Endothelial cell of umbilical vein (primary cell): Measurements from ENCODE around the gene PCDH15. TPM values are rescaled to one million over a fixed set of nuclear protein-coding genes. Genes with fewer than 3 reads are reported as not detected.

Source experiments
- BruUV-seq: library from RNA; stranded (reverse); fragments of 400-500 nt; replicated peaks from 2 replicates; lab custom pipeline; 2021; lab: Mats Ljungman, UMichigan
- CTCF ChIA-PET: fragments of 300-600, 350-600 bp; sonication (Branson Sonifier 250); formaldehyde crosslinking; loops from one replicate; lab custom pipeline; 2021; ENCODE audit warnings: antibody characterized with exemption, inconsistent platforms; lab: Charles Lee
- POLR2A ChIA-PET: fragments of 300-600, 350-600 bp; sonication (Branson Sonifier 250); formaldehyde crosslinking; loops from one replicate; lab custom pipeline; 2021; ENCODE audit warnings: antibody characterized with exemption, inconsistent platforms; lab: Charles Lee
- DNase-seq: peaks from one replicate; pipeline ENCODE4 v3.0.0-alpha.2; 2011; ENCODE audit warnings: low read depth, low spot score
- FAIRE-seq: peaks from 2 replicates; lab custom pipeline; 2011; peaks lifted over from hg19 to GRCh38; lab: Jason Lieb, UNC
- H2AFZ ChIP-seq: 2 replicates; pipeline ENCODE4 v1.6.0; 2012; ENCODE audit warnings: low read depth, low read length, control low read depth, inconsistent platforms
- H3K27ac ChIP-seq: 2 replicates; pipeline ENCODE4 v1.5.1; 2011; ENCODE audit warnings: low read depth, mild to moderate bottlenecking, control low read depth, low read length, moderate library complexity; ENCODE audit not compliant: insufficient read depth
- H3K27me3 ChIP-seq, 2 experiments: 2 replicates each; pipeline versions ENCODE4 v1.6.0 to v1.6.1; 2011; ENCODE audit warnings: low read length in 2 of 2, mixed read lengths in 1 of 2; ENCODE audit not compliant: control insufficient read depth in 2 of 2, insufficient read depth in 2 of 2
- H3K36me3 ChIP-seq, 2 experiments: 2 replicates in 1 of 2; 3 replicates in 1 of 2; pipeline ENCODE4 v1.5.1; 2011; ENCODE audit warnings: low read length in 2 of 2, mild to moderate bottlenecking in 1 of 2, moderate library complexity in 1 of 2; ENCODE audit not compliant: control insufficient read depth in 2 of 2, insufficient read depth in 2 of 2; ENCODE audit errors: extremely low read depth in 1 of 2
- H3K4me1 ChIP-seq: 3 replicates; pipeline ENCODE4 v1.5.1; 2011; ENCODE audit warnings: mild to moderate bottlenecking, low read length; ENCODE audit not compliant: control insufficient read depth, insufficient read depth; ENCODE audit errors: extremely low read depth
- H3K4me2 ChIP-seq: 2 replicates; pipeline ENCODE4 v1.6.1; 2011; ENCODE audit warnings: low read length, control low read depth, mixed read lengths; ENCODE audit not compliant: insufficient read depth
- H3K4me3 ChIP-seq, 3 experiments: fragments of 200-600 bp in 1 of 3; sonication (generic), shearing (Covaris generic) in 1 of 3; replicated peaks in 1 of 3; 2 replicates each; pipeline ENCODE4 v1.5.1; 2011 to 2016; ENCODE audit warnings: control low read depth in 3 of 3, low read length in 3 of 3, mild to moderate bottlenecking in 2 of 3, inconsistent platforms in 1 of 3, low read depth in 1 of 3, moderate library complexity in 1 of 3; ENCODE audit not compliant: insufficient read depth in 1 of 3
- H3K79me2 ChIP-seq: 2 replicates; pipeline ENCODE4 v1.6.0; 2012; ENCODE audit warnings: low read length, inconsistent platforms; ENCODE audit not compliant: control insufficient read depth, insufficient read depth
- H3K9ac ChIP-seq: replicated peaks from 2 replicates; pipeline ENCODE3; 2011; ENCODE audit warnings: low read length, control low read depth; ENCODE audit not compliant: insufficient read depth; ENCODE audit errors: extremely low read depth
- H3K9me1 ChIP-seq: replicated peaks from 3 replicates; pipeline ENCODE4 v1.6.0; 2011; ENCODE audit warnings: mild to moderate bottlenecking, low read length; ENCODE audit not compliant: control insufficient read depth, insufficient read depth; ENCODE audit errors: extremely low read depth
- H3K9me3 ChIP-seq: replicated peaks from 2 replicates; pipeline ENCODE4 v1.5.1; 2012; ENCODE audit warnings: low read length, inconsistent platforms; ENCODE audit not compliant: control insufficient read depth, insufficient read depth
- H4K20me1 ChIP-seq: replicated peaks from 2 replicates; pipeline ENCODE3; 2011; ENCODE audit warnings: mild to moderate bottlenecking, low read length; ENCODE audit not compliant: control insufficient read depth, insufficient read depth; ENCODE audit errors: extremely low read depth
- CTCF ChIP-seq, 2 donors: IDR thresholded peaks; 1 replicate in 1 of 2; 2 replicates in 1 of 2; pipeline ENCODE4 v1.5.1; 2011; ENCODE audit warnings: low read length in 2 of 2, mild to moderate bottlenecking in 2 of 2, moderate library complexity in 2 of 2, control low read depth in 1 of 2, inconsistent platforms in 1 of 2, low read depth in 1 of 2; ENCODE audit not compliant: insufficient read depth in 1 of 2; ENCODE audit errors: extremely low read depth in 1 of 2
- EZH2 ChIP-seq: IDR thresholded peaks from 2 replicates; pipeline ENCODE4 v1.6.1; 2012; ENCODE audit warnings: borderline replicate concordance, low read depth, mild to moderate bottlenecking, moderate library complexity, low read length, inconsistent platforms; ENCODE audit not compliant: severe bottlenecking
- FOS ChIP-seq: IDR thresholded peaks from 2 replicates; pipeline ENCODE4 v1.6.1; 2011; ENCODE audit warnings: mild to moderate bottlenecking, low read length, moderate library complexity, borderline replicate concordance; ENCODE audit not compliant: insufficient read depth
- GATA2 ChIP-seq: IDR thresholded peaks from 2 replicates; pipeline ENCODE4 v1.7.0; 2011; ENCODE audit warnings: low read depth, mild to moderate bottlenecking, moderate library complexity, mixed read lengths, low read length; ENCODE audit not compliant: insufficient read length, insufficient read depth
- JUN ChIP-seq: IDR thresholded peaks from 2 replicates; pipeline ENCODE4 v1.6.1; 2011; ENCODE audit warnings: borderline replicate concordance, low read depth; ENCODE audit not compliant: insufficient read length, insufficient read depth
- MYC ChIP-seq: IDR thresholded peaks from one replicate; pipeline ENCODE4 v1.6.1; 2011; ENCODE audit warnings: mild to moderate bottlenecking, low read depth, low read length
- POLR2A ChIP-seq: IDR thresholded peaks from 2 replicates; pipeline ENCODE4 v1.6.1; 2012; ENCODE audit warnings: low read depth, mild to moderate bottlenecking, control low read depth, low read length
- POLR2AphosphoS5 ChIP-seq: IDR thresholded peaks from 2 replicates; pipeline ENCODE4 v1.6.1; 2012; ENCODE audit warnings: low read depth, mild to moderate bottlenecking, control low read depth, low read length, moderate library complexity; ENCODE audit not compliant: insufficient read depth
- dilution Hi-C: fragments of 300-500 bp; cut with MboI; formaldehyde crosslinking; loops from one replicate; pipeline ENCODE4 v1.15.0; 2019; ENCODE audit warnings: low sequenced_read_pairs; ENCODE audit not compliant: extremely low pct_ligation_motif_present
- intact Hi-C: fragments of 100-400 bp; cut with micrococcal nuclease; formaldehyde crosslinking; loops from one replicate; pipeline ENCODE4 v1.10.0; 2022
- polyA plus RNA-seq, 4 experiments: library from polyadenylated mRNA; depleted of rRNA in 3 of 4; stranded (reverse) in 3 of 4; unstranded in 1 of 4; fragments of >200 nt; gene quantifications; 2 replicates each; pipeline versions ENCODE4 v1.2.1 to v1.2.3, GENCODE V29; 2011 to 2012; ENCODE audit warnings: missing spikeins in 1 of 4
- total RNA-seq: library from RNA; stranded (reverse); gene quantifications from 2 replicates; pipeline ENCODE4 v1.2.3, GENCODE V29; 2021
- TF ChIP-seq, protein P1 (sequence below): IDR thresholded peaks from 2 replicates; pipeline ENCODE4 v1.6.1; 2011; ENCODE audit not compliant: insufficient read depth, insufficient read length

Gene PCDH15
- total and polyA plus RNA-seq, 2 donors (not counting 3 experiments of a cell fraction or from before 2014, with no cell fraction given) = 0.04 TPM; not detected in 1

DNA sequence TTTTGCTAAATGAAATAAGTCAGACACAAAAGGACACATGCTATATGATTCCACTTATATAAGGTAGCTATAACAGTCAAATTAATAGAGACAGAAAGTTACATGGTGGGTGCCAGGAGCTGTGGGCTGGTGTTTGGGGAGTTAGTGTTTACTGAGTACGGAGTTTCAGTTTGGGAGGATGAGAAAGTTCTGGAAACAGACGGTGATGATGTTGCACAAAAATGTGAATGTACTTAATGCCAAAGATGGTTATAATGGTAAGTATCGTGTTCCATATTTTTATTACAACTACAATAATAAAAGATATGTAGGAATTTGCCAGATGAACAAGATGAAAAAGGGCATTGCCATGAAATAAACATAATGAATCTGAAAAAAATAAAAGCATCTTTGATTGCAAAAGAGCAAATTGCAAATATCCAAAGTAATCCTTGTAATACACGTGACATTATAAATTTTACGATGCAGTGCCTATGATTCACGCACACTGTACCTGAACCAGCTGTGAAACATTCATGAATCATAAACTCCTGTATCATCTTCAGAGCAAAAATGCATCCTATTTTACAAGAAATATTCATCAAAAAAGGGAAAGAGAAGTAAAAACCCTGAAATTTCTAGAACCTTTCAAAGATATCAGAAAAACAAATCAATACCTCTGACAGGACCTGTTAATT, 676.7 kb downstream of the PCDH15 start:
- no peaks in the 10 kb centered on the region for H3K79me2 ChIP-seq
- no peaks in the 10 kb centered on the region for H3K9me3 ChIP-seq
- DNase-seq (no peak), FAIRE-seq (no peak)
- CTCF ChIA-PET = interaction anchor here (1.0 kb wide), 1 partner anchor 9 kb away, joined by 3 read pairs; no protein-coding TSS in a partner anchor
- no peak overlapping the region for H3K9ac ChIP-seq
- H4K20me1 ChIP-seq = no peaks in the 10 kb centered on the region
- no peaks in the 10 kb centered on the region for H3K36me3 ChIP-seq
- H2AFZ ChIP-seq = no peak overlapping the region
- no peaks in the 10 kb centered on the region for H3K9me1 ChIP-seq
- TF ChIP-seq, protein P1, sequence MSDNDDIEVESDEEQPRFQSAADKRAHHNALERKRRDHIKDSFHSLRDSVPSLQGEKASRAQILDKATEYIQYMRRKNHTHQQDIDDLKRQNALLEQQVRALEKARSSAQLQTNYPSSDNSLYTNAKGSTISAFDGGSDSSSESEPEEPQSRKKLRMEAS = no peak
- TF ChIP-seq JUN (no peak), MYC (no peak), POLR2A (no peak), GATA2 (no peak), EZH2 (no peak), FOS (no peak), CTCF (IDR thresholded peaks at IDR 0.05; ENCODE audit: extremely low read depth in 1 of 2, insufficient read depth in 1 of 2, low read depth in 1 of 2, low read length in 2 of 2) (no peak), POLR2AphosphoS5 (no peak)
- intact Hi-C loops (no loop called here), dilution Hi-C loops (no loop called here)
- H3K27me3 ChIP-seq = no peaks in the 10 kb centered on the region
- no peak overlapping the region for H3K4me3 ChIP-seq
- no peak overlapping the region for H3K4me2 ChIP-seq
- H3K4me1 ChIP-seq = no peaks in the 10 kb centered on the region
- POLR2A ChIA-PET = interaction anchor here (0.7 kb wide), 1 partner anchor 1272 kb away, joined by 4 read pairs; no protein-coding TSS in a partner anchor
- H3K27ac ChIP-seq = no peak overlapping the region
- BruUV-seq = no TSS peak
